ENCODE results near the gene LRRC3. TPM values are rescaled to one million over a fixed set of nuclear protein-coding genes. Genes with fewer than 3 reads are reported as not detected.

Gene LRRC3
- total and polyA plus RNA-seq, 5 donors, result 0.89 to 1.1 (median 1.0) TPM

- Histone ChIP-seq H3K4me3 (ENCODE audit: low read length) (no peak overlapping the region), H3K27ac (ENCODE audit: low read length) (no peak overlapping the region), H3K27me3 (ENCODE audit: control insufficient read depth, insufficient read depth) (no peaks in the 10 kb centered on the region), H3K9me3 (ENCODE audit: control insufficient read depth, low read length) (no peaks in the 10 kb centered on the region), H3K4me1 (ENCODE audit: control insufficient read depth, insufficient read depth, low read length) (no peaks in the 10 kb centered on the region)
- ATAC-seq (no peak), DNase-seq (peak in 1 of 3 donors; percentile 21)
- intact Hi-C loops (cut with DNase I), result loop anchor here in 2 of 4 donors (10.0 kb wide), 2 partner anchors 243 to 283 kb away; no protein-coding TSS in a partner anchor
- 87% methylated on average over 11 of the region's 11 CpGs for WGBS
Measured at GRCh38 chr21:44511219-44511937, 56.1 kb downstream of the LRRC3 start.

Other genes starting within 250 kb of the LRRC3 start
- 1 to 10 TPM in 2 of 4 donors, under 1 TPM in 2; 0.60 to 4.6 (median 1.7) TPM for gene ICOSLG, start 214.6 kb upstream of the LRRC3 start, total RNA-seq
- gene ICOSLG, start 214.6 kb upstream of the LRRC3 start, polyA plus RNA-seq, result 0.57 TPM
- not detected for gene DNMT3L, start 193.6 kb upstream of the LRRC3 start, total RNA-seq
- gene DNMT3L, start 193.6 kb upstream of the LRRC3 start, polyA plus RNA-seq, result not detected
- gene AIRE, start 169.6 kb upstream of the LRRC3 start, total RNA-seq, result under 1 TPM in 3 of 4 donors, not detected in 1; 0.11 to 0.14 (median 0.14) TPM
- 0.05 TPM for gene AIRE, start 169.6 kb upstream of the LRRC3 start, polyA plus RNA-seq
- gene PFKL, start 155.5 kb upstream of the LRRC3 start, total RNA-seq, result 10 to 100 TPM; 43.2 to 54.9 (median 49.6) TPM
- 42.8 TPM for gene PFKL, start 155.5 kb upstream of the LRRC3 start, polyA plus RNA-seq
- gene CFAP410, start 116.1 kb upstream of the LRRC3 start, total RNA-seq, result 10 to 100 TPM; 13.2 to 19.8 (median 17.6) TPM
- gene CFAP410, start 116.1 kb upstream of the LRRC3 start, polyA plus RNA-seq, result 16.8 TPM
- gene TRPM2, start 101.9 kb upstream of the LRRC3 start, total RNA-seq, result 1 to 10 TPM; 1.0 to 1.7 (median 1.4) TPM
- gene TRPM2, start 101.9 kb upstream of the LRRC3 start, polyA plus RNA-seq, result 0.61 TPM
- not detected for gene KRTAP10-1, start 84.7 kb downstream of the LRRC3 start, total RNA-seq
- not detected for gene KRTAP10-1, start 84.7 kb downstream of the LRRC3 start, polyA plus RNA-seq
- gene KRTAP10-2, start 96.0 kb downstream of the LRRC3 start, total RNA-seq, result not detected
- gene KRTAP10-2, start 96.0 kb downstream of the LRRC3 start, polyA plus RNA-seq, result 0.11 TPM
- not detected for gene KRTAP10-3, start 103.3 kb downstream of the LRRC3 start, total RNA-seq
- not detected for gene KRTAP10-3, start 103.3 kb downstream of the LRRC3 start, polyA plus RNA-seq
- not detected for gene KRTAP10-4, start 118.2 kb downstream of the LRRC3 start, total RNA-seq
- not detected for gene KRTAP10-4, start 118.2 kb downstream of the LRRC3 start, polyA plus RNA-seq
- not detected for gene KRTAP10-5, start 125.1 kb downstream of the LRRC3 start, total RNA-seq
- not detected for gene KRTAP10-5, start 125.1 kb downstream of the LRRC3 start, polyA plus RNA-seq
- gene KRTAP10-6, start 137.0 kb downstream of the LRRC3 start, total RNA-seq, result not detected
- gene KRTAP10-6, start 137.0 kb downstream of the LRRC3 start, polyA plus RNA-seq, result not detected
- not detected for gene KRTAP10-7, start 145.1 kb downstream of the LRRC3 start, total RNA-seq
- not detected for gene KRTAP10-7, start 145.1 kb downstream of the LRRC3 start, polyA plus RNA-seq
- gene KRTAP10-8, start 156.6 kb downstream of the LRRC3 start, total RNA-seq, result not detected
- gene KRTAP10-8, start 156.6 kb downstream of the LRRC3 start, polyA plus RNA-seq, result not detected
- not detected for gene KRTAP10-9, start 171.6 kb downstream of the LRRC3 start, total RNA-seq
- not detected for gene KRTAP10-9, start 171.6 kb downstream of the LRRC3 start, polyA plus RNA-seq
- not detected for gene KRTAP10-10, start 181.8 kb downstream of the LRRC3 start, total RNA-seq
- not detected for gene KRTAP10-10, start 181.8 kb downstream of the LRRC3 start, polyA plus RNA-seq
- not detected for gene KRTAP10-11, start 190.9 kb downstream of the LRRC3 start, total RNA-seq
- not detected for gene KRTAP10-11, start 190.9 kb downstream of the LRRC3 start, polyA plus RNA-seq
- gene KRTAP12-4, start 199.1 kb downstream of the LRRC3 start, total RNA-seq, result not detected
- gene KRTAP12-4, start 199.1 kb downstream of the LRRC3 start, polyA plus RNA-seq, result not detected
- gene KRTAP12-3, start 202.4 kb downstream of the LRRC3 start, total RNA-seq, result not detected
- not detected for gene KRTAP12-3, start 202.4 kb downstream of the LRRC3 start, polyA plus RNA-seq
- not detected for gene KRTAP12-2, start 211.4 kb downstream of the LRRC3 start, total RNA-seq
- not detected for gene KRTAP12-2, start 211.4 kb downstream of the LRRC3 start, polyA plus RNA-seq
- not detected for gene KRTAP12-1, start 226.7 kb downstream of the LRRC3 start, total RNA-seq
- not detected for gene KRTAP12-1, start 226.7 kb downstream of the LRRC3 start, polyA plus RNA-seq
- gene KRTAP10-12, start 241.7 kb downstream of the LRRC3 start, total RNA-seq, result not detected
- gene KRTAP10-12, start 241.7 kb downstream of the LRRC3 start, polyA plus RNA-seq, result not detected

All from right cardiac atrium (tissue), 5 donors.